GM23248 (cell line): ENCODE measurements around the gene FYB1.

Experiments used
- EZH2 ChIP-seq: fragments of 200-600 bp; sonication (generic); IDR thresholded peaks from 2 replicates; pipeline ENCODE4 v1.6.1; 2018; ENCODE audit warnings: antibody characterized with exemption, mild to moderate bottlenecking; ENCODE audit not compliant: insufficient read depth, poor library complexity, severe bottlenecking
- EZH2phosphoT487 ChIP-seq: fragments of 200-600 bp; sonication (generic); IDR thresholded peaks from 2 replicates; pipeline ENCODE4 v1.6.1; 2018; ENCODE audit warnings: antibody characterized with exemption, moderate library complexity, mild to moderate bottlenecking, low read depth; ENCODE audit not compliant: insufficient read depth

DNA sequence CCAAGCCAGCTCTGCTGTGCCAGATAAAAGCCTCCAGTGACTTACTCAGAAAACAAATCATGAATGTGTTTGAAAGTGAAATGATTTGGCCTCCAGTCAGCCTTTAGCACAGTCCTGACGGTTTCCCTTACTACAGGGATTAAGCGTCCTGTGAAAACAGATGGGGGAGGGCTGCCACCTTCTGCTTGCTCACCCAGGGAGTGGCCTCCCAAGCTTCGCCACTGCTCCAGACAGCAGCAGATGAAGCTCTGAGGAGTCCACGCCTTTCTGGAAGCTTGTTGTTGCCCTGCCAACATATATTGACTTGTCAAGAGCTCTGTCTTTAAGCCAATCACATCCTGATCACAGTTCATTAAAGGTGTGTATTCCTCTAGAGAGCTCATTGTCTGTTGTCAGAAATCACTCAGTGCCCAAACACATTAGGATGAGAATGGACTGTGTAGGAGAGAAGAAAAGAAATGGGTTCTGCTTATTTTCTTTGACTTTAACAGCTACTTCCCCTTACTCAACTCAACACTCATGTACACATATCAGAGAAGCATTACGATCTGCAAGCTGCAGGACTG is 4.9 kb upstream of the FYB1 start:
- TF ChIP-seq EZH2phosphoT487 (no peak), EZH2 (no peak)
